ENCODE data around the gene C1orf50. TPM values are rescaled to one million over a fixed set of nuclear protein-coding genes. Genes with fewer than 3 reads are reported as not detected.

C1orf50 gene
- total RNA-seq, 1 experiment from 2014 or later = 7.7 TPM

GRCh38 chr1:42731585-42731984 lies 35.5 kb upstream of the C1orf50 start:
- no peak overlapping the region for H3K4me3 Mint-ChIP-seq
- no peak overlapping the region for H2AK5ac ChIP-seq (ENCODE audit: insufficient read length, low read length)
- H3K23ac ChIP-seq (ENCODE audit: insufficient read length, low read depth, low read length) = no peak overlapping the region
- TF ChIP-seq, protein P1, sequence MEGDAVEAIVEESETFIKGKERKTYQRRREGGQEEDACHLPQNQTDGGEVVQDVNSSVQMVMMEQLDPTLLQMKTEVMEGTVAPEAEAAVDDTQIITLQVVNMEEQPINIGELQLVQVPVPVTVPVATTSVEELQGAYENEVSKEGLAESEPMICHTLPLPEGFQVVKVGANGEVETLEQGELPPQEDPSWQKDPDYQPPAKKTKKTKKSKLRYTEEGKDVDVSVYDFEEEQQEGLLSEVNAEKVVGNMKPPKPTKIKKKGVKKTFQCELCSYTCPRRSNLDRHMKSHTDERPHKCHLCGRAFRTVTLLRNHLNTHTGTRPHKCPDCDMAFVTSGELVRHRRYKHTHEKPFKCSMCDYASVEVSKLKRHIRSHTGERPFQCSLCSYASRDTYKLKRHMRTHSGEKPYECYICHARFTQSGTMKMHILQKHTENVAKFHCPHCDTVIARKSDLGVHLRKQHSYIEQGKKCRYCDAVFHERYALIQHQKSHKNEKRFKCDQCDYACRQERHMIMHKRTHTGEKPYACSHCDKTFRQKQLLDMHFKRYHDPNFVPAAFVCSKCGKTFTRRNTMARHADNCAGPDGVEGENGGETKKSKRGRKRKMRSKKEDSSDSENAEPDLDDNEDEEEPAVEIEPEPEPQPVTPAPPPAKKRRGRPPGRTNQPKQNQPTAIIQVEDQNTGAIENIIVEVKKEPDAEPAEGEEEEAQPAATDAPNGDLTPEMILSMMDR (conservative IDR thresholded peaks at IDR 0.05) = no peak
- DNase-seq = no peak
- H3K9me3 Mint-ChIP-seq = no peaks in the 10 kb centered on the region
- H3K36me3 Mint-ChIP-seq (ENCODE audit: insufficient read depth in 1 of 3, low read depth in 3 of 3) = peaks cover 0 to 3% (median 0%) of the 10 kb centered on the region in 3 experiments; a peak in 2 of 7 replicates
- H3K4me1 ChIP-seq (ENCODE audit: insufficient read depth, low read length) = no peaks in the 10 kb centered on the region; the same call in 1 of the 2 replicates
- no peak overlapping the region for H3T11ph ChIP-seq (ENCODE audit: low read length)
- H3K27me3 Mint-ChIP-seq (ENCODE audit: low read depth) = no peaks in the 10 kb centered on the region; the same call in 1 of the 2 replicates
- no peak overlapping the region for H3K9ac ChIP-seq (ENCODE audit: extremely low read depth, insufficient read length, low read length)
- H2BK5ac ChIP-seq (ENCODE audit: insufficient read length, low read length) = no peak overlapping the region
- no peak overlapping the region for H2BK120ac ChIP-seq (ENCODE audit: low read depth, low read length, poor library complexity, severe bottlenecking)
- no peak overlapping the region for H3K56ac ChIP-seq (ENCODE audit: insufficient read length, low read depth, low read length)
- no peaks in the 10 kb centered on the region for H3K27me3 ChIP-seq (ENCODE audit: insufficient read depth, low read length)
- H3K4me2 ChIP-seq (ENCODE audit: insufficient read depth, insufficient read length, low read length) = no peak overlapping the region
- H3K23me2 ChIP-seq (ENCODE audit: insufficient read length, low read depth, low read length, poor library complexity, severe bottlenecking) = no peaks in the 10 kb centered on the region
- H3K79me2 ChIP-seq (ENCODE audit: insufficient read depth, low read length) = no peaks in the 10 kb centered on the region
- no CpG with 5 or more reads among the region's 3 CpGs for WGBS (ENCODE audit: extremely low coverage, insufficient read length, low lambda C conversion rate)
- H4K8ac ChIP-seq (replicated peaks; ENCODE audit: insufficient read length, low read depth, low read length) = no peak overlapping the region
- no peak overlapping the region for H2BK15ac ChIP-seq (ENCODE audit: low read depth, low read length)
- no peak overlapping the region for H3K4ac ChIP-seq (ENCODE audit: low read depth, low read length)
- H4K20me1 ChIP-seq (ENCODE audit: control insufficient read depth, insufficient read depth, insufficient read length) = no peaks in the 10 kb centered on the region
- no peak overlapping the region for H4K91ac ChIP-seq (ENCODE audit: insufficient read length, low read depth, low read length)
- H3K18ac ChIP-seq (ENCODE audit: insufficient read length, low read depth, low read length) = no peak overlapping the region
- H4K5ac ChIP-seq (ENCODE audit: insufficient read length, low read depth, low read length) = no peak overlapping the region
- H2BK12ac ChIP-seq (ENCODE audit: insufficient read length, low read depth, low read length) = no peak overlapping the region
- no peak overlapping the region for H3K14ac ChIP-seq (ENCODE audit: insufficient read depth, low read length)
- H2BK20ac ChIP-seq (ENCODE audit: low read depth, low read length, poor library complexity, severe bottlenecking) = no peak overlapping the region
- H3K27ac ChIP-seq (ENCODE audit: insufficient read length, low read depth, low read length) = no peak overlapping the region
- no peak overlapping the region for H3K27ac Mint-ChIP-seq
- no peaks in the 10 kb centered on the region for H3K9me3 ChIP-seq (ENCODE audit: control insufficient read depth, low read depth, low read length)
- H2AFZ ChIP-seq (ENCODE audit: low read length) = no peak overlapping the region
- H3K79me1 ChIP-seq (ENCODE audit: insufficient read depth, low read depth, low read length, poor library complexity, severe bottlenecking) = no peaks in the 10 kb centered on the region
- peaks cover 11 to 26% of the 10 kb centered on the region in 2 experiments for H3K4me1 Mint-ChIP-seq
